ENCODE results near the gene AWAT1. TPM values are rescaled to one million over a fixed set of nuclear protein-coding genes. Genes with fewer than 3 reads are reported as not detected.
A peak's percentile ranks its signal among the peaks of the same experiment; 100 is the strongest.

Gene AWAT1
- polyA plus RNA-seq, 3 donors from 2014 or later = not detected

DNA sequence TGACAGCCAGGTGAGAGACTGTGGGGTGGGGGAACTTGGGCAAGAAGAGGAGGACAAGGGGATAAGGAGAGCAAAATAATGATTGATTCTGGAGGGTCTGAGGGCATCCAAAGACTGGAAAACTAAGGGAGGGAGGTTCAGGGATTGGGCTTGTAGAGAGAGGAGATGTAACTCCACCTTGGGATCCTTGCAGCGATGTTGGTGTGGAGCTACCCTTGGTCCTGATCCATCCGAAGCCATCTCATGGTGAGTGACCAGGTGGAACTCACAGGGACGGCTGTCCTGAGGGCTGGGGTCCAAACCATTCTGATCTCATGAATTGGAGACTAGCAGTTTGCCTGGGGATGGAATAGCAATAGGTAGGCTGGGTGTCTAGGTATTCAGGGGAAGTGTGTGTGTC is 46.1 kb downstream of the AWAT1 start:
- Mint-ChIP-seq H3K9me3 (no peaks in the 10 kb centered on the region), H3K27me3 (ENCODE audit: low read depth in 3 of 3) (peaks cover 0 to 5% (median 2%) of the 10 kb centered on the region in 3 donors), H3K27ac (no peak overlapping the region), H3K36me3 (peaks cover 0 to 18% (median 10%) of the 10 kb centered on the region in 3 donors), H3K4me1 (peaks cover 0 to 7% of the 10 kb centered on the region in 2 donors), H3K4me3 (no peak overlapping the region)
- DNase-seq = no peak

DNA sequence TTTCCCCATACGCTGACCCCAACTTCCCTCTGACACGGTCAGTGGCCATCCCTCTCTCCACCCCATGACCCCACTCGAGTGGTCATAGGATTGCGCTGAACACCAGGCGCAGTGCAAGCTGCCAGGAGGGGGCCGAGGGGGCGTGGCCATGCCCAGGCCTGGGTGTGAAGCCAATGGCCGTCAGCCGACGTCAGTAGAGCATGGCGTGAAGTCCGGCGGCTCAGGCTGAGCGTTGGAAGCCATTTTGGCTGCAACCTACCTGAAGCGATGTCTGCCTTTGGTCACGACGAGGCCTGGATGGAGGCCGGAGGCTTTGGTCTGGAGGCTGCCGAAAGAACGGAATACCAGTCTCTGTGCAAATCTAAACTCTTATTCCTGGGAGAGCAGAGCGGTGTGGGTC is 47.5 kb downstream of the AWAT1 start, which contains the start of gene RAB41:
RAB41 (plus strand) TSS at position 222 of the 400 bp plus-strand sequence; CDS start at position 268, 46 bp downstream.
- H3K27ac Mint-ChIP-seq = no peak within 1 kb of the TSS
- no peak within 1 kb of the TSS for H3K4me3 Mint-ChIP-seq
- peaks cover 0 to 2% (median 0%) of the 10 kb centered on the region in 3 donors for H3K27me3 Mint-ChIP-seq (ENCODE audit: low read depth in 3 of 3)
- no peak for DNase-seq
- peaks cover 0 to 7% of the 10 kb centered on the region in 2 donors for H3K4me1 Mint-ChIP-seq
- no peaks in the 10 kb centered on the region for H3K9me3 Mint-ChIP-seq
- H3K36me3 Mint-ChIP-seq = peaks cover 0 to 24% (median 15%) of the 10 kb centered on the region in 3 donors

DNA sequence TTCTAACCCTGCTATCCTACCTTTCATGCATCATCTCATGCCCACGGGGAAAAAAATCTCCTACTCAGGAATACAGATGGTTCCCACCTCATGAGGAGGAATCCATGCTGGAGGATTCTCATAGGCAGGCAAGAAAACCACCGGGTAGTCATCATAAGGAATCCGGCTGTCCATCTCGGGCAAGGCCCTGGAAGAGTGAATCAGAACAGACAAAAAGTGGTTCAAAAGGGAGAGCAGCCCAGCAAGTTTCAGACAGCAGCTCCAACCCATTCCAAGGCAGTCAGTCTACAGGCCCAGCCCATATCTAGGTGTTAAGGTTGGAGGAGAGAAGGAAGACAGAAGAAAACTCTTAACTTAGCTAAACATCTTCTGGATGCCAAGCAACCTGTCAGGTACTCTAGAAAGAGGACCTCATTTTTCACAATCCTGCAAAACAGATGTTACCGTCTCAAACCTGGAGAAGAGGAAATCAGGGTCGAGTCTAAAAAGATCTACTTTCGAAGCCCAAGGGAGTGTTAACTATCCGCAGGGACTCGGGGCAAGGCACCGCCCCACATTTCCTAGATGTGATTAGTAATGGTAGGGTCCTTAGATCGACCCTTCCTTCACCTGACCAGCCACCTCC is 54.8 kb downstream of the AWAT1 start:
- DNase-seq = no peak
- H3K36me3 Mint-ChIP-seq = peaks cover 0 to 13% (median 11%) of the 10 kb centered on the region in 3 donors
- no peaks in the 10 kb centered on the region for H3K9me3 Mint-ChIP-seq
- H3K4me3 Mint-ChIP-seq = peak overlapping the region; percentile 84 to 90 (median 87)
- peaks cover 0 to 5% (median 2%) of the 10 kb centered on the region in 3 donors for H3K27me3 Mint-ChIP-seq (ENCODE audit: low read depth in 3 of 3)
- peak overlapping the region; percentile 81 to 92 (median 86) for H3K27ac Mint-ChIP-seq
- H3K4me1 Mint-ChIP-seq = peaks cover 21 to 26% of the 10 kb centered on the region in 2 donors

Other genes with a start within 250 kb of the AWAT1 start
- gene AWAT2, start 184.7 kb upstream of the AWAT1 start, polyA plus RNA-seq = not detected
- gene OTUD6A, start 172.2 kb upstream of the AWAT1 start, polyA plus RNA-seq = not detected
- 10 to 100 TPM; 37.8 to 55.6 (median 43.9) TPM for gene IGBP1, start 101.2 kb upstream of the AWAT1 start, polyA plus RNA-seq
- not detected for gene DGAT2L6, start 57.2 kb upstream of the AWAT1 start, polyA plus RNA-seq
- gene P2RY4, start 25.5 kb downstream of the AWAT1 start, polyA plus RNA-seq = not detected
- not detected for gene ARR3, start 33.7 kb downstream of the AWAT1 start, polyA plus RNA-seq
- gene RAB41, start 47.5 kb downstream of the AWAT1 start, polyA plus RNA-seq = not detected
- 10 to 100 TPM; 46.9 to 60.6 (median 48.1) TPM for gene PDZD11, start 55.3 kb downstream of the AWAT1 start, polyA plus RNA-seq
- gene KIF4A, start 55.4 kb downstream of the AWAT1 start, polyA plus RNA-seq = 1 to 10 TPM in 1 of 3 donors, not detected in 2; 1.0 TPM
- not detected for gene GDPD2, start 188.7 kb downstream of the AWAT1 start, polyA plus RNA-seq
- 1 to 10 TPM; 1.9 to 9.9 (median 6.6) TPM for gene DLG3, start 210.2 kb downstream of the AWAT1 start, polyA plus RNA-seq